GM19023 (cell line): ENCODE results near the gene HSD11B2.

Experiments
- ATAC-seq: cut with Tn5 transposase; IDR thresholded peaks from one replicate; pipeline ENCODE4 v1.9.1; 2021; ENCODE audit warnings: mild to moderate bottlenecking, moderate library complexity; ENCODE audit not compliant: unreplicated experiment

The HSD11B2 gene

DNA sequence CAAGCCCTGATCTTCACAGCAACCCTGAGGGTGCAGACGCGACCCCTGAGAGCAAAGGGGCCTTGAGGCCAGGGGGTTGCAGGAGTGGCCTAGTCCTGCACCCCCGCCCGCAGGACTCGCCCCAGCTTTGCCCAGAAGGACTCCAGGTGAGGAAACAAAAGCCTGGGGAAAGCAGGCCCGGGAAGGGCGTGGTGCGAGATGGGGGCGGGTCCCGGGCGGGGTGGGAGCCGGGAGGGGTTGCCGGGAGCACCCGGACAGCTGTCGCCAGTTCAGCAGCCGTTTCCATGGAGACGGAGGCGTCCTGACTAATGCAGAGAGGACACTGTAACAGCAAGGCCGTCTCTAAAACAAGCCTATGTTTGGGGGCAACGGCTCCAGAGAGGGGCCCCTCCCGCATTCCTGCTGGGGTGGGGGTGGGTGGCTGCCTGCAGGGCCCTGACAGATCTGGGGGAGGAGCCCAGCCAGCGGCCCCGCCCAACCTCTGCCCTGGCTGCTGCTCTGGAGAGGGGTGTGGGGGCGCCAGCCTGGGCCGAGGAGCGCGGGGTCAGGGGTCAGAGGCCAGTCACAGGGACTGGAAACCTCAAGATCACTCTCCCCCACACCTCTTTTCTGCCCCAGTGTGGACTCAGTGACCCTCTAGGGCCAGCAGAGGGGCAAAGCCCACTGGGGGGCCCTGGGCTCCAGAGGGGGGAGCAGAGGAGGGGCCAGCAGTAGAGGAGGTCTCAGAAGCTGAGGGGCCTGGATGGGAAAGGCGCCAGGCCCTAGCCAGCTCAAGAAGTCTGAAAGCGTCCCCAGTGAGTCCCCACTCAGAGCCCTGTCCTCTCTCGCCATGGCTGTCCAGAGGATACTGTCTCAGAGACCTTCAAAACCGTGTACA lies 34.5 kb upstream of the HSD11B2 start:
- no peak for ATAC-seq

DNA sequence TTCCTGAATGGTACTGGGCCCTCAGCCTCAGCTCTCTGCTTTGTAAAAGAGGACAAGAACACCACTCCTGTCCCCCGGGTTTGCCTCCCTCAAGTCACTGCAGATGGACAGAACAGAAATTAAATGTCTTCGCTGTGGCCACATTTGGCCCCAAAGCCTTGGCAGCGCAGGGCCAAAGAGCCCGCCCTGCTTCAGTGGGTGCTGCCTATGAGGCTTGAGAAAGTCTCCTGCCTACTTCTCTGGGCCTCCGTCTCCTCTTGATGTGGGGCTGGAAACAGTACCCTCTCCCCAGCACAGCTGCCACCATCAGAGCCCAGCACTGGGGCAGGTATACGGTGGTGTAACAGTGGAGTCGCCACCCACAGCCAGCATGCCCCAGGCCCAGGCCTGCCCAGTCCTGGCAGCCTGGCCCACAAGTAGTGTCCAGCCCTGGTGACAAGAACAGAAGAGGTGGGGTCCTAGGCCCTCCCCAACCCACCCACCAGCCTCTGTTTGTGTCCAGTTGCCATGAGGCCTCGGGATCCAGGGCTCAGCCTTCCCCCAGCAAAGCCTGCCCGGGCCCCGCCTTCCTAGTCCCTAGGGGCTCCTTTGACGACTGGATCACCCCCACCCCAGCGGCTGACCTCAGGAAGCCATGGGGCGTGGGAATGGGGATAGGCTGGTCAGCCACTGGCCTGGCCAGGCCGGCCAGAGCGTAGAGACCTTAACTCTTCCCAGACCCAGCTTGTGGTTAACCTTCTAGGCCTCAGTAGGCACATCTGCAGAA lies 33.7 kb upstream of the HSD11B2 start:
- ATAC-seq: no peak

DNA sequence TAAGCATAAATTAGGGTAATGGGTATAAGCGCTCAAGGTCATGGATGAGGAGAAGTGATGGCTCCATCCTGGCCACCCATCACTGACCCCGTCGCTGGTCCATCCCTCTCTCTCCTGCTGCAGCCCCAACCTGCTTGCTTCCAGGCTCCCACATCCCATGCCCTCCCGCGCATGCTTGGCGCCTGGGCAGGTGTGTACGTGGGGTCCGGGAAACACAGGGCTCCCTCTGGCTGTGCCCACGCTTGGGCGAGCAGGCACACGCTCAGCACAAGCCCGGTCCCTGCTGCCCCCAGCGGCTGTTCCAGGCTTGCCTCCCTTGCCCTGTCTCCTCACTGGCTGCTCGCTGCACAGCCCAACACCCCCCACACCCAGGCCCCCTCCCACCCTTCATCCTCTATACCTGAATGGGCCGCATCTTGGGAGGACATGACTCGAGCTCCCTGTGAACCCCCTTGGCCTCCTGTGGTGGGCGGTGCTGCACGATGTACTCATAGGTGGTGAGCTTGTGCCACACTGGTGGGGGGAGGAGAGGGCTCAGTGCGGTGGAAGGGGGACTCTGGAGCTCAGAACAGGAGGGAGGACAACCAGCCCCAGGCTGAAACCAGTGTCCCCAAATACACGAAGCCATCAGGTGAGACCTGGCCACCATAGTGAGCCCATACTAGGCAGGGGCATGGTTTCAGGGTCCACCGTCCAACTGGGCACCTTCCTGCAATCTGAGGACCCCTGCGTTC lies 32.9 kb upstream of the HSD11B2 start:
- ATAC-seq: no peak

DNA sequence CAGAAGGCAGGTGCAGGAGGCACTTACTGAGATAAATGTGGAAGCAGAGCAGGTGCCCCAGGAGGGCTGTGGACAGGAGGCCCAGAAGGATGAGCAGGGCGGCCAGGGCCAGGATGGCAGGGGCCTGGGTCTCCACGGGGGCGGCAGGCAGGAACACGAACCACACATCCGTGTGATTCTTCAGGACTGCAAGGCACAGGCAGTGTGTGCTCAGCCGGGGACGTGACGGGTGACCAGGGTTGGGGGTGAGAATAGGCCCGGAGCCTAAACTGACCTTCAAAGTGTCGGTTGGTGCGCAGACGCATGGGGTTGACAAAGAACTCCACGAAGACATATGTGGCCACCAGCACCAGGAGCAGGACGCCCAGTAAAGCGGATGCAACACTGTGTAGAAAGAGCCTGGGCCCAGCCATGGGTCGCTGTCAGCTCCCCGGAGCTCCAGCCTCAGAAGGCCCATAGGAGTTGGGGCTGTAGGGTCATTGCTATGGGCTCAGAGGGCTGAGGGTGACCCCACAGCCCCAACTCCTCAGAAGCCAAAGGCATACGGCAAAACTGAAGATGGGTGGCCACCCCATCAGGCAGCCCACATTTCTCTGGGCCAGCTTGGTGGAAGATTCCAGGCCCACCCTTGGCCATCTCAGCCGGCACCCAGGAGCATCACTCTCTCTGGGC lies 32.2 kb upstream of the HSD11B2 start:
- ATAC-seq: no peak

DNA sequence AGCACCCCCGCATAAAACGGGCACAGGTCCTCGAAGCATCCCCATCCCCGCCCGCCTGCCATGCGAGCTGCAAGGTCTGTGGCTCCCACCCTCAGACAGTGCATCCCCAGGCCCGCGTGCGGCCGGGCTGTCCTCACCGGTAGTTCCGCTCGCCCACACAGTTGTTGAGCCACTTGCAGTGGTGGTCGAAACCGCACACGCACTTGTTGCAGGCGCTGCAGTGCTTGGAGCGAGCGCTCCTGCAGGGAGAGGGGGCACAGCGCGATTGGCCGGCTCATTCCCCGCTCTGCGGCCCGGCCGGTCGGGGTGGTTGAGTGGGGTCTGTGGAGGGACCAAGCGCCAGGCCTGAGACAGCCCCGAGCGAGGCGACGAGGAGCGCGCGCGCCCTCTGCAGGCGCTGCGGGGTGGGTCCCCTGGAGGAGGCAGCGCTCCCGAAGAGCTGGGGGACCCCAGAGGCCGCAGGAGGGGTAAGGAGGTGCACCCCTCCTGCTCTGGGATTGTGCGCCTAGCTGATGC lies 31.6 kb upstream of the HSD11B2 start:
- no peak for ATAC-seq

DNA sequence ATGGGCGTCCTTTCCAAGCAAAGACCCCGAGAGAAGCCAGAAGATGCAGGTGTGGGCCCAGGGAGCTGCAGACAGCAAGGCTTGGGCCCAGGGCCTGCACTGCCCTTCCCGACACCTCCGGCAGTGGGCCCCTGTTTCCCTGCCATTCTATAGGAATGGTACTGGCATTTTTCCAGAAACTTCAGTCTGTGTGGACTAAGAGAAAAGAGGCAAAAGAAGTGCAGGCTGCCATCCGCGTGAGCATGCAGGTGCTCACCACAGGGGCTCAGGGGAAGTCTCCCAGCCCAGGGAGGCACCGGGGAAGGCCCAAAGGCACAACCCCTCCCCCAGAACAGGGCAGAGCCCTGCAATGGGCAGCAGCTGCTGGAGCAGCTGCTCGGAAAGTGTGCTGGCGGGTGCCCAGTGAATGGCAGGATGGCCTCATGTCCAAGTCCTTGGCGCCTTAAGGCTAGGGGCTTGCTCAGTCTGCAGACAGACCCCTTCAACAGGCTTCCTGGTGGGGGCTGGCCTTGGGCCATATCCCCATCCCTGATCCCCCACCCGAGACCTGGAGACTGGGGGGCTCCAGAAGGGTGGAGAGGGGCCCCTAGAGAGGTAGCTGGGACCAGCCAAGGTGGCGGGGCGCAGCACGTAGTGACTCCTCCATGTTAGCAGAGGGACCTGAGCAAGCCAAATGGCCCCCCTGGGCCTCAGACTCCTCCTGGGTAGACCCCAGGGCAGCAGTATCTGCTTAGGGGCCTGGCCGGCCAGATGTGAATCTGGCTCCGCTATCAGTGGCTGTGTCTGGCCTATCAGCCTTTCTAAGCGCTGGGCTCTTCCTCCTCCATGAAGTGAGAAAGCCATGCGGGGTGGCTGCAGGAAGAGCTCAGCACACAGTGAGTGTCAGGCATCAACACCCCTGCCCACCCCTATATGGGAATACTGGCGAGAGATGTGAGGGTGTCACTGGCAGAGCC lies 30.9 kb upstream of the HSD11B2 start:
- ATAC-seq: no peak

DNA sequence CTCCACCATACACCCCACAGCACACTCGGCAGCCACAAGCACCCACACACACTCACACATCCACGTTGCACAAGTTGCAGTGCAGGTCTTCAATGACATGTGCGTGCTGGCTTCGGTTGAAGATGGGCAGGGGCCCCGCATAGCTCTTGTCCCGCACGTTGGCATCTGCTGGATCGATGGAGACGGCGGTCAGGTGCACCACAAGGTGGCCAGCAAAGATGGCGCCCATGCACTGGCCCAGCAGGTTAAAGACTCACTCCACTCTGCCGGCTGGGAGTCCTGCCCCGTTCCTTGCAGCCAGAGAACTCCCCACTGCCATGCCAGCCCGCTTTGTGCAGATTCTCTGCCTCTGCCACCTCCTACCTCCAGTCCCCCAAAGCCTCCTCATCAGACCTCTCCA lies 30.0 kb upstream of the HSD11B2 start:
- no peak for ATAC-seq

DNA sequence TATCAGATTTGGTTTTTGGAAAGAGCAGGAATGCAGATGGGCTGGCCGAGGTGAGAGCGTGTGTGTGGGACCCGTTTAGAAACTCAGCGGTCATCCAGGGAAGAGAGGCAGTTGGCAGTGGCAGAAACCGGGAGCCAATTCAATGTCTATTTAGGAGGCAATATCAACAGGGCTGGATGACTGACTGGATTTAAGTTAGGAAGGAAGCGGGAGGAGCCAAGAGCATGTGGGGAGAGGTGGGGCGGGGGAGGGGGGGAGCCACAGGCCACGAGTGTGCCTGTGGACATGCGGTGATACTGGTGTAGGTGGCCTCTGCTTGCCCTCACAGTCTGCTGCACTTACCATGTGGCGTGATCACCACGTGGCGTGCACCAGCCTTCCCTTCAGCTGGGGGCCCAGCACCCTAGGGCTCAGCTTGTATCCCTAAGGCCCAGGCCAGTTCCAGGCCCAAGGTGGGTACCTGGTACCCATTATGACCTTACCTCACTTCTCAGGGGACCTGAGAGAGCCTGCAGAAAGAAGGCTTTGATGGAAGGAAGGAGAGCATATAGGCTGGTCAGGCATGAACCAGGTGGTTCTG lies 26.9 kb upstream of the HSD11B2 start:
- no peak for ATAC-seq

DNA sequence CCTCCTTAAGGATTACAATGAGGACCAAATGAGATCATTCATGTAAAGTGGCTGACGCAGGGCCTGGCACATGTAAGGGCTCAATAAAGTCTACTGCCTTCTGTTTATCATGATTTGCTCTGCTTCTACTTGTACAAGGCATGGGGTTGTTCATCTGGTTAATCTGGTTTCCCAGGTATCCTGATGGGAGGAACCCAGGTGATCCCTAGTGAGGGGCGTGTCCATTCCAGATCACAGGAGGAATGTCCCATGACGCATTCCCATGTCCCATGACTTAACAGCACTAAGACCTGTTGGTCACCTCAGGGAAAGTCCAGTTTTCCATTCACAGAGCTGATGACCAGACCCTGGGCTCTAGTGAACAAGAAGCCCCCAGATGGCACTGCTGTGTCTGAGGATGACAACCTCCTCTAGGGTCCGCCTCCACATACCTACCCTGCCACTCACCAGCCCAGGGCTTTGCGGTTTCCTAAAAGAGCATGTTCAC lies 26.1 kb upstream of the HSD11B2 start:
- ATAC-seq: no peak

DNA sequence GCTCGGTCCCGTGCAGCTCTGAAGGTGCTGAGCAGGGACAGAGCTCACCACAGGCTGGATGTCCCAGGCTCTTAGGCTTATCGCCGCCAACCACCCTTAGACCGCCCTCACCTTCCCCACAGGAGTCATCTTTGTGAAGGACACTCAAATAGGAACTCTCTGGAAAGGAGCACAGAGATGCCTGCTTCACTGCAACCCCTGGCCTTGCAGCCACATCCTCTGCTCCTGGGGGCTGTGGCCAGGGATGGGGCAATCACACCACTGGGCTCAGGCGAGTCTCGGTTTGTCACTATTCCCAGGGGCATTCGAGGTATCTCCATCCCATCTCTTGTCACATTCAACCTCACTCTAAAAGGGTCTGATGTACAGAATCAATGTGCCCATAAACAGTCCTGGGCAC lies 25.6 kb upstream of the HSD11B2 start:
- no peak for ATAC-seq

DNA sequence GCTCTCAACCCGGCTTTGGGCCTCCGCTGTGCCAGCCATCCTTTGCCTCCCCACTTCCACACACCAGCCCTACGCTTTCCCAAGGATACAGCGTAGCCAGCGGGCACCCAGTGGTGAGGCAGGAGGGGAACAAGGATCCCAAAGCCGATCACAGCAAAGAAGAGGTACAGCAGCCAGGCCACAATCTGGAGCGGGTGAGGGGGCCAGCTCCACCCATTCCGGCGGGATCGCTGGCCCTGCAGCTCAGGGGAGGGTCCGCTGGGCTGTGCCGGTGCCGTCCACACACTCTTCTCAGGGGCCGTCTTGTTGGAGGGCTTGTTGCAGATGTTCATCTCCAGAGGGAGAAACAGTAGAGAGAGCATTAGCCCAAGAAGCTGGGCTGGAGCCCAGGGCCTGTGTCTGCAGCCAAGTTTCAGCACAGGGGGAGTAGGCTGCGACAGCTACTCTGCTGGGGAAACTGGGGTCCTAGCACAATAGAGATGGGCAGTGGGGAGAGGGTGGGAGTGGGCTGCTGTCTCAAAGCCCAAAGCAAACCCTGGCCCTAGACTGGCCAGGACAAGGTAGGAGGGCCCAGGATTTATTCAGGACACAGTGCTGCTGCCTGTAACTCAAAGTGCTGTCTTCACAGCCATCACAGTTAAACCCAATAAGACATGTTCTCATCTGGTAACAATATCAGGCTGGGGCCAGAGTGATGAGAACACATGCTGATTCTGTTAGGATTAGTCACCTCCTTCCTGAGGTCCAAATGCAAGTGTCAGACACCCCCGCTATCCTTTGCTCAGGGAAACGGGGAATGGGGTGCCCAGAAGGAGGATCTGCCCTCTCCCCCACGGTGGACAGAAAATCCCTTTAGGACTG lies 24.6 kb upstream of the HSD11B2 start:
- ATAC-seq: no peak

DNA sequence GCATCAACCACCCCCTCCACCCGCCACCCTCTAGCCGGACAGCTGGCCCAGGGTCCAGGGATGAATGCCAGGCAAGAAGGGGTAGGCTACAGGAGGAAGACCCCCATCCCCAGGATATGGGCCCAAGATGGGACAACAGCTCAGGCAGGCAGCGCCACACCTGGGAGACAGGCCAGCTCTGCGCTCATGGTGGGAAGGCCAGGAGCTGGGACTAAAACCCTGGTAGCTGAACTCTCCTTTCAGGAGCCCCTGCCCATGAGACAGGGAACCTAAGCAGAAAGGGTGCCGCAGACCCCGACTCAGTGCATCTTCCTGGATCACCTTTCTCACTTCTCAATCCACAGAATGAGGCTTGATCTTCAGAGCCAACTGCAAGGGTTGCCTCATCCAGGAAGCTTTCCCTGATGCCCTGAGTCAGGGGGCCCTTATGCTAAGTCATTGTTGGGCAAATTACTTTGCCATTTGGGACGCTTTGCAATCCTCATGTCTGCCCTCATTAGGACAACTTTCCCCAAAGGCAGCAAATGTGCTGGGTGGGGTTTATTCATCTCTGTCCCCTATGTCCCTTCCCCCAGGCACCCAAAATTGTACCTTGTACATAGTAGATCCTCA lies 23.6 kb upstream of the HSD11B2 start:
- ATAC-seq: no peak

DNA sequence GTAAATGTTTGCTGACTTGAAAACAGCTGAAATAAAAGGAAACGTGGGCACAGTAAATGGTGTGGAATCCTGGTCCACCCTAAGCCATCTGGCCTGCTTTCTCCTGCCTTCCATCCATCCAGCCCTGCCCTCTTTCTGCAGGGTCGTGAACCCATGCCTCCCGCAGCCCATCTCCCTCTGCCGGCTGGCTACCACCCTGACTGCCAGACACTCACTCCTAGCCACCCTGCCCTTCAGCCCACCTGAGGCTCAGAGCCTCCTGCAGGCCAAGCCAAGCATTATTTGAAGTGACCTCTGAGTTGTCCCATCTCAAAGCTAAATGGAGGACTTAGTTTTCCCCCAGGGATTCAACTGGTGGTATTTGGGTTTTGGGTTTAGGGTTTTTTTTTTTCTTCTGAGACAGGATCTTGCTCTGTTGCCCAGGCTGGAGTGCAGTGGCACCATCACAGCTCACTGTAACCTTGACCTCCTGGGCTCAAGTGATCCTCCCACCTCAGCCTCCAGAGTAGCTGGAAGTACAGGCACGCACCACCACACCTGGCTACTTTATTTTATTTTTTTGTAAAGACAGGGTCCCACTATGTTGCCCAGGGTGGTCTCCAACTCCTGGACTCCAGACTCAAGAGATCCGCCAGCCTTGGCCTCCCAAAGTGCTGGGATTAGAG lies 23.0 kb upstream of the HSD11B2 start:
- ATAC-seq: no peak

DNA sequence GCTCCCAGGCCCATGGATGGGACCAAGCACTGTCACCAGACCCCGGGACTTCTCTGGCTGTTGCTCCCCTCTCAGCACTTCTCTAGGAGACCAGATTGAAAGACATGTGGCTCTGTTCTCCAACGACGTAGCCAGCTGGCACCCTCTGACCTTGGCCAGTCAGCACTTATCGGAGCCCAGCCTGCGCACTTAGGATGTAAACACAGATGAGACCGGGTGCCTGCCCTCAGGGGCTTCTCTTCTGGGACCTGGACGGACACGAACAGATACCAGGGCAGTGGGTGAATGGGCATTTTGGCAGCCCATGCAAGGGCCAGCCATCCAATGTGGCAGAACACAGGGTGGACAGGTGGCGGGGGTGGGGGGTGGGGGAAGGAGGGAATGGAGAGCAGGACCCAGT lies 21.3 kb upstream of the HSD11B2 start:
- ATAC-seq: no peak

DNA sequence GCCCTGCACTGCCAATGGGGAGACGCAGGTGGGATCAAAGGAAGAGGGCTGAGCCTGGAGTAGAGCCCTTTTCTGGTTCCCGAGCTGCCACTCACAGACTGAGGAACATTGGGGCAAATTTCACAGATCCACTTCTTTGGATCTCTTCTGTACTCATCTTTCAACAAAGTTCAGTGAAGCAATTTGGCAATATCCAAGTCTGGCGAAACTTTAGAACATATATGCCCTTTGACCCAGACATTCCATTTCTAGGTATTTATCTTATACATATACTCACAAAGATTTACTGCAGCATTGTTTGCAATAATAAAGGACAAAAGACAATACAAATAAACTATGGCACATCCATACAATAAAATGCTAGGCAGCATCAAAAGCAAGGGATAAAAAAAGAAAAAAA lies 19.6 kb upstream of the HSD11B2 start:
- no peak for ATAC-seq

DNA sequence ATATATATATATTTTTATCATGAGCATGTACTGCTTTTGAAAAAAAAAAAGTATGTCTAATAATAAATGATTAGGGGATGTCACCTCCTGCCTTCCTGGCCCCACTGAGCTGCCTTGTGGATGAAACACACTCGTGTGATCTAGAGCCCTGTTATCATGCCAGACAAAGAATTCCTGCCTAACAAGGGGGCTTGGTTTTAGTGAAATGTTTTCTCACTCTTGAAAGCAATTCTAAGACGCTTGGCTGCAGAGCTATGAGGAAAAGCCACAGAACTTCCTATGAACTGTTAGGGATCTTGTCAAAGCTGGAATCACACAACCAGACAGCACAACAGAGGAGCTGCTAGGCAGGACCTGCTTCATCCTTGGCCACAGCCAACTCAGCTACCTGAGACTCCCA lies 18.6 kb upstream of the HSD11B2 start:
- no peak for ATAC-seq
